Type B pancreatic cell (in vitro differentiated cells): Measurements from ENCODE around the gene GPHN. TPM values are rescaled to one million over a fixed set of nuclear protein-coding genes. Genes with fewer than 3 reads are reported as not detected.

Source experiments
- DNase-seq: peaks from one replicate; pipeline ENCODE4 v3.0.0; 2021; ENCODE audit warnings: mixed read lengths; ENCODE audit not compliant: unreplicated experiment; ENCODE audit errors: extremely low spot score
- H3K27ac Mint-ChIP-seq: 2 replicates; pipeline ENCODE4 v1.8.0; 2021; ENCODE audit warnings: mild to moderate bottlenecking, mixed read lengths
- H3K27me3 Mint-ChIP-seq: 2 replicates; pipeline ENCODE4 v1.8.0; 2021; ENCODE audit warnings: mixed read lengths
- H3K36me3 Mint-ChIP-seq: 2 replicates; pipeline ENCODE4 v1.8.0; 2021; ENCODE audit warnings: mixed read lengths
- H3K4me1 Mint-ChIP-seq: one replicate; pipeline ENCODE4 v1.8.0; 2021; ENCODE audit warnings: mixed read lengths; ENCODE audit not compliant: unreplicated experiment
- H3K4me3 Mint-ChIP-seq: 2 replicates; pipeline ENCODE4 v1.8.0; 2021; ENCODE audit warnings: mild to moderate bottlenecking, mixed read lengths
- H3K9me3 Mint-ChIP-seq: 2 replicates; pipeline ENCODE4 v1.8.0; 2021; ENCODE audit warnings: mixed read lengths
- total RNA-seq: library from RNA; stranded (reverse); gene quantifications from 2 replicates; pipeline ENCODE4 v1.2.1, GENCODE V29; 2021; ENCODE audit warnings: low replicate concordance
- TF ChIP-seq, protein P1 (sequence below): fragments of 200-600 bp; sonication (generic); conservative IDR thresholded peaks from 2 replicates; pipeline ENCODE4 v1.5.0; 2021; ENCODE audit warnings: antibody characterized with exemption, mild to moderate bottlenecking

GPHN gene
- total RNA-seq, 1 donor from 2014 or later: 38.9 TPM

DNA sequence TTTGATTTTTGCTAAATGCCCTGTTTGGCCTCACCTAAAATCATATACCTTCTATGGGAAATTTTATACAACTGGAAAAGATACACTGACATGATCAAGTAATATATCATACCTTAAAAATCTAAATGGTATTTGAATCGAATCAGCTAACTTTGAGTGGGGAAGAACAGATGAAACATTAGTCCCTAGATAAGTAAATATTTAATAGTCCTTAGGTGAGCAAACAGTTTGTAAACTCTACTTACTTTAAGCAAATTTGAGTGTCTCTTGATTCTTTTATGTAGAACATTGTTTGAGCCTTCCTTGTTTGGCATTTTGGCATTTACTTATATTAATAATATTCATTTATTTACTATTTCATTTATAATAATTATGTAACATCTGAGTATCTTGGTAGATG, 485.6 kb downstream of the GPHN start:
- H3K27ac Mint-ChIP-seq: no peak overlapping the region
- H3K4me3 Mint-ChIP-seq: no peak overlapping the region
- DNase-seq: no peak
- H3K9me3 Mint-ChIP-seq: no peaks in the 10 kb centered on the region
- TF ChIP-seq, protein P1, sequence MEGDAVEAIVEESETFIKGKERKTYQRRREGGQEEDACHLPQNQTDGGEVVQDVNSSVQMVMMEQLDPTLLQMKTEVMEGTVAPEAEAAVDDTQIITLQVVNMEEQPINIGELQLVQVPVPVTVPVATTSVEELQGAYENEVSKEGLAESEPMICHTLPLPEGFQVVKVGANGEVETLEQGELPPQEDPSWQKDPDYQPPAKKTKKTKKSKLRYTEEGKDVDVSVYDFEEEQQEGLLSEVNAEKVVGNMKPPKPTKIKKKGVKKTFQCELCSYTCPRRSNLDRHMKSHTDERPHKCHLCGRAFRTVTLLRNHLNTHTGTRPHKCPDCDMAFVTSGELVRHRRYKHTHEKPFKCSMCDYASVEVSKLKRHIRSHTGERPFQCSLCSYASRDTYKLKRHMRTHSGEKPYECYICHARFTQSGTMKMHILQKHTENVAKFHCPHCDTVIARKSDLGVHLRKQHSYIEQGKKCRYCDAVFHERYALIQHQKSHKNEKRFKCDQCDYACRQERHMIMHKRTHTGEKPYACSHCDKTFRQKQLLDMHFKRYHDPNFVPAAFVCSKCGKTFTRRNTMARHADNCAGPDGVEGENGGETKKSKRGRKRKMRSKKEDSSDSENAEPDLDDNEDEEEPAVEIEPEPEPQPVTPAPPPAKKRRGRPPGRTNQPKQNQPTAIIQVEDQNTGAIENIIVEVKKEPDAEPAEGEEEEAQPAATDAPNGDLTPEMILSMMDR: no peak
- H3K36me3 Mint-ChIP-seq: peaks cover 6% of the 10 kb centered on the region
- no peaks in the 10 kb centered on the region for H3K27me3 Mint-ChIP-seq
- H3K4me1 Mint-ChIP-seq: no peaks in the 10 kb centered on the region

DNA sequence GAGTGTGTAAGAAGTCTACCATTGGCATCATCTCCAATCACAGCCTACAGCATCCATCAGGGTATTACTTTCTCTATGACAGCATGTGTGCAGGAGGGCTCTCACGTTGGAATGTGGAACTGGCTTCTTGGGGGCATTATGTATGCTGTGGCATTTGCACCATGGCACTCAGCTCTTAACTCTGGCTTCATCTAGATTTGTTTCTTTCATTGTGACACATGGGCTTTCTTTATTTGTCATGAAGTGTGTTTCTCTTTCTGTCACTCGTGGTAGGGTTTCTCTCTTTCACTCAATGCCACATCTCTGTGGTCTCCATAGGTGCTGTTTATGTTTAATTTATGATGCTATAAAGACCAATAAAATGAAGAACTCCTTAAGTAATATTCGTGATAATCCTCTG, 490.1 kb downstream of the GPHN start:
- Mint-ChIP-seq H3K36me3 (peaks cover 3% of the 10 kb centered on the region), H3K27me3 (no peaks in the 10 kb centered on the region), H3K4me1 (no peaks in the 10 kb centered on the region), H3K27ac (no peak overlapping the region), H3K4me3 (no peak overlapping the region), H3K9me3 (no peaks in the 10 kb centered on the region)
- no peak for DNase-seq
- TF ChIP-seq, protein P1: no peak

DNA sequence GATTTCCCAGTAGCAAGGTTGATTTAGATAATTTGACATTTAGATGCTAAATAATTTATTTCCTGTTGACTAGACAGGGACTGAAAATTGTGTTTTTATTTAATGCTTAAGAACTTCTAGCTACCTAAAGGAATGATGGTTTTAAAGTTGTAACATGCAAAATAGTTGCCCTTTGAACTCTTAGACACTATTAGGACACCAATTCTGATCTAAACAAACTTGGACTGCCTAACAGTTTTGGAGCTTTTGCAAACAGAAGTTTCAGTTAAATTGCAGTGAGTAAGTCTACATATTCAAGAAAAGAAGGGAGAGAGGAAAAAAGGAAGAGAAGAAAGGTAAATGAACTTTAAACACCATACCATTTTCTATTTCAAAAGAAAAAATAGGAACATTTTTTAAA, 492.0 kb downstream of the GPHN start:
- no peaks in the 10 kb centered on the region for H3K9me3 Mint-ChIP-seq
- TF ChIP-seq, protein P1: no peak

DNA sequence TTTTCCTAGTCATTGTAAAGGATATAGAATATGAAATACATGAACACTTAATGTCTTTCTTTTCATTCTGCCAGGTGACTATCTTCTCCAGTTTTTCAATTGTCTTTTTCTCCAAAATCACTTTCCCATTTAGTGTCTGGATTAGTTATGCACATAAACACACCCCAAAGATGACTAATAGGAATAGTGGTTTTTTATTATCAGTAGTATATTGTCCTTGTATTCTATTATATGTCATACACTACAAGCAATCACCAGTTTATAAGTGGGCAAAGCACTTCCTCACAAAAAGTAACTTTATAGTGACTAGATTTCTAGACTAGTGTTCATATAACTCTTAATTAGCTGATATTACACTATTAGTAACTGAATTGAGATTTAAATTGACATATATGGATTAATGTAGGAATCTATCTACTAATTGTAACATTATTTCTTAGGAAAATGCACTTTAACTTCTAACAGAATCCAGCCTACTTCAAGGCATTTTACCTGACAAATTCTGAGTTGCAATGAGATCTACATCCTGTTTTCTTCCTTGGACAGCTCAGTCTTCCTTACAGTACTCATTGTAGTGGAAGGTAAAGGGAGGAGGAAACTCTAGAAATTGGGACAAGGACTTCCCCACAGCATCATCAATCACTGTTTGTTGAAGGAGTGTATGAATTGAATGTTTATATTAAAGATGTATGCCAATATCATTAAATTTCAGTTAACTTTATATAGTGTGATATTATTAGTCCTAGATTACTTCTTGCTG, 495.2 kb downstream of the GPHN start:
- H3K9me3 Mint-ChIP-seq: no peaks in the 10 kb centered on the region
- H3K36me3 Mint-ChIP-seq: peaks cover 3% of the 10 kb centered on the region
- H3K27ac Mint-ChIP-seq: no peak overlapping the region
- DNase-seq: no peak
- no peaks in the 10 kb centered on the region for H3K4me1 Mint-ChIP-seq
- TF ChIP-seq, protein P1: no peak
- H3K4me3 Mint-ChIP-seq: no peak overlapping the region
- H3K27me3 Mint-ChIP-seq: no peaks in the 10 kb centered on the region

More for the DNA sequence above, 492.0 kb downstream of the GPHN start:
- no peak for DNase-seq
- Mint-ChIP-seq H3K4me3 (no peak overlapping the region), H3K4me1 (no peaks in the 10 kb centered on the region), H3K27ac (no peak overlapping the region), H3K27me3 (no peaks in the 10 kb centered on the region), H3K36me3 (peaks cover 3% of the 10 kb centered on the region)

DNA sequence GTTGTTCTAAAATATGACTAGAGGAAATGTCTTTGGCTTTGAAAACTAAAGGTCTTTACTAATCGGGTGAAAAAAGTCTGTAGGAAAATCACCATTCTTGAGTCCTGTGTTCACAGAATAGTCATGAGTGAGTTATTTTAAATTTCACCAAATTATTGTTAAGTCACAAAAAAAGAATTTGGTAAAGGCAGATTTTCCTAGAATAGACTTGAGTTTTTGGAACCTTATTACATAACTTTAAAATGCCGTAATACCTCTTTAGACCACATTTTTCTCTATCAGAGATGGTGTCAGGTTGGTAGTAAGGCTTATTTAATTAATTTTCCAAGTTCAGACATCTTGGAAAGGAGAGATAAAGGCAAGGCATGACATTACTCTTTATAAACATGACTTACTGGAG, 496.6 kb downstream of the GPHN start:
- no peak overlapping the region for H3K27ac Mint-ChIP-seq
- no peak for DNase-seq
- no peaks in the 10 kb centered on the region for H3K27me3 Mint-ChIP-seq
- no peaks in the 10 kb centered on the region for H3K9me3 Mint-ChIP-seq
- H3K4me1 Mint-ChIP-seq: no peaks in the 10 kb centered on the region
- H3K4me3 Mint-ChIP-seq: no peak overlapping the region
- TF ChIP-seq, protein P1: no peak
- H3K36me3 Mint-ChIP-seq: no peaks in the 10 kb centered on the region
